LNCaP clone FGC (cell line): ENCODE data around the gene KDM4B.

Experiments
- DNase-seq: peaks from one replicate; pipeline ENCODE4 v3.0.0-alpha.2; 2011; ENCODE audit warnings: low read depth
- H3K4me3 ChIP-seq: 2 replicates; pipeline ENCODE4 v1.5.1; 2011; ENCODE audit warnings: mild to moderate bottlenecking, low read depth, low read length, control low read depth
- TF ChIP-seq, protein P1 (sequence below): IDR thresholded peaks from 2 replicates; pipeline ENCODE4 v1.5.1; 2012; ENCODE audit warnings: mild to moderate bottlenecking; ENCODE audit not compliant: control insufficient read depth, insufficient read depth; ENCODE audit errors: extremely low read depth

Gene KDM4B

GRCh38 chr19:5122121-5122400 is 153.1 kb downstream of the KDM4B start:
- H3K4me3 ChIP-seq: no peak overlapping the region
- TF ChIP-seq, protein P1, sequence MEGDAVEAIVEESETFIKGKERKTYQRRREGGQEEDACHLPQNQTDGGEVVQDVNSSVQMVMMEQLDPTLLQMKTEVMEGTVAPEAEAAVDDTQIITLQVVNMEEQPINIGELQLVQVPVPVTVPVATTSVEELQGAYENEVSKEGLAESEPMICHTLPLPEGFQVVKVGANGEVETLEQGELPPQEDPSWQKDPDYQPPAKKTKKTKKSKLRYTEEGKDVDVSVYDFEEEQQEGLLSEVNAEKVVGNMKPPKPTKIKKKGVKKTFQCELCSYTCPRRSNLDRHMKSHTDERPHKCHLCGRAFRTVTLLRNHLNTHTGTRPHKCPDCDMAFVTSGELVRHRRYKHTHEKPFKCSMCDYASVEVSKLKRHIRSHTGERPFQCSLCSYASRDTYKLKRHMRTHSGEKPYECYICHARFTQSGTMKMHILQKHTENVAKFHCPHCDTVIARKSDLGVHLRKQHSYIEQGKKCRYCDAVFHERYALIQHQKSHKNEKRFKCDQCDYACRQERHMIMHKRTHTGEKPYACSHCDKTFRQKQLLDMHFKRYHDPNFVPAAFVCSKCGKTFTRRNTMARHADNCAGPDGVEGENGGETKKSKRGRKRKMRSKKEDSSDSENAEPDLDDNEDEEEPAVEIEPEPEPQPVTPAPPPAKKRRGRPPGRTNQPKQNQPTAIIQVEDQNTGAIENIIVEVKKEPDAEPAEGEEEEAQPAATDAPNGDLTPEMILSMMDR: no peak
- DNase-seq: no peak

DNA sequence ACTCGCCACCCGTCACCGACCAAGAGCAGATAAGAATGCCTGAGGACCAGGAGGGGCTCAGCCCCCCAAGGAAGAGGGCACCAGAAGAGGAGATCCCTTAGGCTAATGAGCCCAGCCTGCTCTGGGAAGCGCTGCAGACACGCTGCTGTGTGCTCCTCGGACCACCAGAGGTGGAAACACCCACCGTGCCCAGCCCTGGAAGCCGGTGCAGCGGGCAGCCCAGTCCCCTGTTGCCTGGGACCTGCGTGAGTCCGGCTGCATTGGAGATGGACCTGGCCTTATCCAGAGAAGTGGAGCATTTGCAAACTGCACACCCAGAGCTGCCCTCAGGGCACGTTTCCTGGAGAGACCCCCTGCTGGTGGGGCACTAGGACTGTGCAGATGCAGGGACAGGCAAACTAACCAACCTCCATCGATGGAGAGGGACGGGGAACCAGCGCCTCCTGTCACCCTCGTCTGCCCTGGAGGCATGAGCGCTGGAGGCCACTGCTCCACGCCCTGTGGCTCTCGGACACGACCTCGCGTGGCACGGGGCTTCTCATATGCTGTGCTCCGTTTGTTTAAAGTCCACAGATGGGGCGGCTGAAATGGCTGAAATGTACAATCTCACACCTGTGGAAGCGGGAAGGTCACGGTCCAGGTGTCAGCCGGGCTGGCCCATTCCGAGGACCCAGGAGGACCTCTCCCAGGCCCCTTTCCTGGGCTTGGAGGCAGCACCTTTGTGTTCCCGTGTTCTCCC is 153.9 kb downstream of the KDM4B start:
- TF ChIP-seq, protein P1: no peak
- DNase-seq: no peak
- no peak overlapping the region for H3K4me3 ChIP-seq

DNA sequence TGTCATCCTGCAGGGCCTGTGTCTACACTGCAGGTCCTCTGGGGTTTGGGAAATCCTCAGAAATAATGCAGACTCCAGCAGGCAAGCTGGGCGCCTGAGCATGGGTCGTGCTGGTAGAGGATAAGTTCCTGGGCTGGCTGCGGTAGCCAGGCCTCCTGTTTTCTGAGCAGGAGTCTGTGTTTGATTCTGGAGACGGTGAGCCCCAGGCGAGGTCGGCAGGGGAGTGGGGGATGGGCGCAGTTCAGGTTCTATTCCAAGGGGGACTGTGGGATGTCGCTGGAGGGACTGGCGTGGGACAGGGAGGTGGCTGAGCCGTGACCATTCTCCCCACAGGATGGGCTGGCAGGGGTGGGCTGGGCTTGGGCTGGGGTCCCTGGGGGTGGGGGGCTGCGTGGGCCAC is 154.7 kb downstream of the KDM4B start:
- TF ChIP-seq, protein P1: no peak
- DNase-seq: no peak
- no peak overlapping the region for H3K4me3 ChIP-seq

DNA sequence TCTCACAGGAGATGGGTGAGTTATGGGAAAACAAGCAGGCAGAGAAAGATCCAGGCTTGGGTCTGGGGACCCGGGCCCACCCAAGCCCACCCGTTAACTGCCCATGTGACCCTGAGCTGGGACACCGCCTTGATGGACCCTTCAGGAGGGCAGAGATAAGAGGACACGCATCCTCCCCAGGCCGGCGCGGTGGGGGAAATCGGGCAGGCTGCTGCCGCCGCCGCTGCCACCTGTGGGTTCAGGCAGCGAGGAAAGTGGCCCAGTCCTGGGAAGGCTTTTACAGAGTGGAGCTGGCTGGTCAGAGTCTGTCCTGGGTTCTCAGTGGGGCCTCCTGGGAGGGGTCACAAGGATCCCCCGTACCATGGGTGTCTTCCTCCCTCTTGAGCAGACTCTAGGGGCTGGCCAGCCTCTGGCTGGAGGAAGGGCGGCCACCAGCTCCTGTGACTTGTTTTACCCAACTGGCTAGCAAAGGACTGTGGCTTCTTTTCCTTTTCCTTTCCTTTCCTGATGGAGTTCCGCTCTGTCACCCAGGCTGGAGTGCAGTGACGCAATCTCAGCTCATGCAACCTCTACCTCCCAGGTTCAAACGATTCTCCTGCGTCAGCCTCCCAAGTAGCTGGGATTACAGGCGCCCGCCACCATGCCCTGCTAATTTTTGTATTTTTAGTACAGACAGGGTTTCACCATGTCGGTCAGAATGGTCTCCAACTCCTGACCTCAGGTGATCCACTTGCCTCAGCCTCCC is 155.4 kb downstream of the KDM4B start:
- TF ChIP-seq, protein P1: no peak
- no peak for DNase-seq
- H3K4me3 ChIP-seq: no peak overlapping the region

DNA sequence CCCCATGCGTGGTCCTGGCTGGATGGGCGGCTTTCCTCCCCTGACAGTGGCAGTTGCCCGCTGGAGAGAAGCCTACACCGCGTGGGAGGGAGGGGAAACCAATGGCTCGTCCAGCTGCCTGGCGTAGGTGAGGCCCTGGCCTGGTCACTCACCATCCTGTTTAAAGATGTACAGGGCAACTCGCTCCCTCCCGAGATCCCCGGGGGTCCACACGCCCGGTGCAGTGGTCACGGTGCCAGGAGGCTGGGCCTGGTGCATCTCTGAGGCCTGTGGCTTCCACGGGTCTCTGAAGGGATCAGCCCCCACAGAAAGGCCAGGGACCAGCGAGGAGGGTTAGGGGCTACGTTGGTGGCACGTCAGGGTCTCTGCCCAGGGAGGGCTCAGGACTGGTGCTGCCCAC is 156.5 kb downstream of the KDM4B start:
- DNase-seq: no peak
- TF ChIP-seq, protein P1: no peak
- H3K4me3 ChIP-seq: no peak overlapping the region

DNA sequence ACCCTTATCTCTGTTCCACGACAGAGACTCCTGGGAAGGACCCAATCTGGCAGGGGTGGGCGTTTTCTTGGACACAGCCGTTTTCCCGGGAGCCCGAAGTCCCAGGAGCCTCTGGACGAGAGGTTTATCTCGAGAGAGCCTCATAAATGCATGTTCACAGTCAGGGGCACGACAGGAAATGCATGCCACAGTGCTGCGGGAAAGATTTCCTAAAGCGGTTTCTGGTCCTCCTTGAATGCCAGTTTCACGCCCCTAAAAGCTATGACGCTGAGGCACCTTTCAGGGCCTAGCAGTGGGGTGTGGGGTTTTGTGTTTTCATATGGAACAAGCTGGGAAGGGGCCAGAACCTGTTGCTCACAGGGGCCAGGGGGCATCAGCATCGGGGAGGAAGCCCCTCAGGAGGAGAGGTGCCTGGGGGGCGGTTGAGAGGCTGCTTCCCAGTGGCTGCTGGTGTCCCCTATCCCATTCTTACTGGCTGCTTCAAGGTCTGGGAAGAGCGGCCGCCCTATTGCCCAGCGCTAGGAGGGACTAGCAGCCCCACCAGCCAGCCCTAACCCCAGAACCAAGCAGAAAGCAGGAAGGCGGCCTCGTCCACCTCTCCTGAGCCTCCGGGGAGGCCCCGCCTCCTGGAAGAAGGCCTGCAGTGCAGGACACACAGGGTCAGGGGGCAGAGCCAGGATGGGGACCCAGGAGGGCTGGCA is 157.0 kb downstream of the KDM4B start:
- H3K4me3 ChIP-seq: no peak overlapping the region
- no peak for DNase-seq

More for the DNA sequence above, 157.0 kb downstream of the KDM4B start:
- TF ChIP-seq, protein P1: no peak
